Posterior vena cava (tissue), 2 donors: ENCODE measurements around the gene ROCK2. TPM values are rescaled to one million over a fixed set of nuclear protein-coding genes. Genes with fewer than 3 reads are reported as not detected.

ENCODE experiments used
- DNase-seq: peaks from one replicate; pipeline ENCODE4 v3.0.0-alpha.2; 2020; ENCODE audit warnings: low spot score
- intact Hi-C, 2 donors: fragments of 100-400 bp; cut with DNase I; formaldehyde crosslinking; loops; one replicate each; pipeline versions ENCODE4 v1.14.1 to v1.14.2; 2022 to 2023
- total RNA-seq, 2 donors: library from RNA; stranded (reverse); fragmentation: NEBNext Ultra II Directional; extraction: Animal tissue kit (Norgen Biotek cat#: 25700); gene quantifications; one replicate each; pipeline ENCODE4 v1.2.1, GENCODE V29; 2021
- donor health status: DM: yes; HTN: yes; CAD: no.
- donor health status: DM: yes; HTN: yes; CAD: no.

Gene ROCK2
- total RNA-seq, 2 donors from 2014 or later: 109 to 186 TPM

DNA sequence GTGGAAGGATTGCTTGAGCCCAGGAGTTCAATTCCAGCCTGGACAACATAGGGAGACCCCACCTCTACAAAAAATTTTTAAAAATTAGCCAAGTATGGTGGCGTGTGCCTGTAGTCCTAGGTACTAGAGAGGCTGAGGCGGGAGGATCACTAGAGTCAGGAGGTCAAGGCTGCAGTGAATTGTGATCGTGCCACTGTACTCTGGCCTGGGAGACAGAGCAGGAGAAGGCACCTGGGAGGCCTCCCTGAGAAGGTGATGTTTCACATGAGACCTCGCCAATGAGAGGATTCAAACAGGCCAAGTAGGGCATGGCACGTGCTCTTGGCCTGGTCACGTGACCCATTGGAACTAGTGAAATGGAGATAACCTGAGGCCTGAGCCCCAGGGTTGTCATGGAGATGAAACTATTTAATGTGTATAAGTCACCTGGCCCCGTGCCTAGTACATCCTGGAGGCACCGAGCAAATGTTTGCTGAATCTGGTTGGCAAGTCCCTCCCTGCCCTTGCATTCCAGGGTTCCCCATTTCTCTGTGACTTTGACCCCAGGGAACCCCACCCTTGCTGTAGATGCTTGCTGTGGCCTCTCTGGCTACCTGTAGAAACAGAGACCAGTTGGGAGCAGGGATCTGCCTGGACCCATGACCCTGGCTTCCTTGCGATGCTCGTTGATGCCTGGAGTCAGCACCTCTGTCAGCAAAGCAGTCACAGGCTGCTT is 26.1 kb upstream of the ROCK2 start:
- intact Hi-C loops: no loop called here

DNA sequence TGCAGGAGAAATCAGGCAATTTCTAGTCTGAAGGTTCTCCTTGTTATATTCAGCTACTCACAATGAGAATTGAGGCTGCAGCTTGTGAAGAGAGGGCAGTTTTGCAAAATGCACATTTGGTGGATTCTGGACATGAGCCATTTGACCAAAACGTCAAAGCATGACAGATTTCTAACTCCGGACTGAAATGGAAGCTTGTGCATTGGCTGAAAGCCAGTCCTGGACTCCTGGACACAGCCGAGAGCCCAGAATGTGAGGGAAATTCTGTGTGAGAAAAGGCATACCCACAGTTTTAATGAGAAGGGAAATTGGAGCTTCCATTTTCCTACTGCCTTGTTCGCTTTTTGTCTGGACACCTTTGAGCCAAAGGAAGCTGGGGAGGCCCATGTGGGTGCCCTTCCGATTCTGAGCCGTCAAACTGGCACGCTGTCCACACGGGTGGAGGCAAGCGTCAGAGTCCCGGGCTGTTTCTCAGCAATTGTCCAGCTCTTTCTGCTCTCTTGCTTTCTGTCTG is 23.7 kb upstream of the ROCK2 start:
- intact Hi-C loops: no loop called here
- DNase-seq: no peak

More for the DNA sequence above, 26.1 kb upstream of the ROCK2 start:
- DNase-seq: no peak

GRCh38 chr2:11367170-11367730 is 22.8 kb upstream of the ROCK2 start:
- intact Hi-C loops: no loop called here
- DNase-seq: no peak

DNA sequence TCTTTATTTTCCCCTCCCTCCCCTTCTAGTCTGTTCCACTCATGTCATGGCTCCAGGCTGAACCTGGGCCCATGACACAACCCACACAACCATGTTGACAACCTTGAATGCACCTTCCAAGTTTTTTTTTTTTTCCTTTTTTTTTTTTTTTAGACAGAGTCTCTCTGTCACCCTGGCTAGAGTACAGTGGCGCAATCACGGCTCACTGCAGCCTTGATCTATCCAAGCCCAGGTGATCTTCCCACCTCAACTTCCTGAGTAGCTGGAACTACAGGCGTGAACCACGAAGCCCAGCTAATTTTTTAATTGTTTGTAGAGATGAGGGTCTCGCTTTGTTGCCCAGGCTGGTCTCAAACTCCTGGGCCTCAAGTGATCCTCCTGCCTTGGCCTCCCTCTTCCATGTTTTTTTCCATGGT is 21.9 kb upstream of the ROCK2 start:
- intact Hi-C loops: no loop called here
- no peak for DNase-seq

GRCh38 chr2:11365096-11365879 is 20.9 kb upstream of the ROCK2 start:
- DNase-seq: no peak
- intact Hi-C loops: loop anchor here in 1 of 2 donors (2.0 kb wide), 1 partner anchor 16 kb away; no protein-coding TSS in a partner anchor

DNA sequence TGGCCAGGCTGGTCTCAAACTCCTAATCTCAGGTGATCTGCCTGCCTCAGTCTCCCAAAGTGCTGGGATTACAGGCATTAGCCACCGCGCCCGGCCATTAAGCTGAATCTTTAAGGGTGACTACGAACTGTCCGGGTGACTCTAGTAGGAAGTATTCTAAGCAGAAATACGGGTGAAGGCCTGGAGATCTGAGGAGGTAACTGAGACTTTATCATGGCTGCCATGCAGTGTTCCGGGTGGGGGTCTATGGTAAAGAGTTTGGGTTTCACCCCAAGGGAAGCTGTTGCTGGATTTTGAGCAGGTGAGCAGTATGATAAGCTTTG is 20.1 kb upstream of the ROCK2 start:
- DNase-seq: no peak
- intact Hi-C loops: loop anchor here in 1 of 2 donors (2.0 kb wide), 1 partner anchor 16 kb away; no protein-coding TSS in a partner anchor

DNA sequence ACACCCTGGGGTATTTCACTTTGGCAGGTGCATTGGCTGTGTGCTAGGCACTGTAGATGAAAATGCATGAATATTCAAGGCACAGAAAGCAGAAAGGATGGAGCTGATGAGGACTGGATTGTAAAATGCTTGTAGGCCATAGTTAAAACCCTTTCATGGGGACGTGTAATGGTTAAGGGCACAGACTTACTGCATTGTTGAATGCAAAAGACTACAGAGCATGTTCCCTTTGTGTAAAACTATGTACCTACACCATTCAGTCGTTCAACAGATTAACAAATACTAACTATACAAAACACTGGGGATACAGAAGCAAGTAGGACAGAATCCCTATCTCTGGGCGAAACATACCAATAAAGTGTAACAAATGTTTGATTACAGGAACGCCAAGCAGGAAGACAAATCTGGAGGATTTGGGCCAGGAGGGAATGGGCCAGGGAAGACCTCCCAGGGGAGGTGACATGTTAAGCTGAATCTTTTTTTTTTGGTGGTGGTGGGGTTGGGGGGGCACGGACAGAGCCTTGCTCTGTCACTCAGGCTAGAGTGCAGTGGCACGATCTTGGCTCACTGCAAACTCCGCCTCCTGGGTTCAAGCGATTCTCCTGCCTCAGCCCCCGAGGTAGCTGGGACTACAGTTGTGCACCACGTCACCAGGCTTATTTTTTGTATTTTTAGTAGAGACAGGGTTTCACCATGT is 19.6 kb upstream of the ROCK2 start:
- intact Hi-C loops: loop anchor here in 1 of 2 donors (2.0 kb wide), 1 partner anchor 15 kb away; no protein-coding TSS in a partner anchor
- DNase-seq: no peak

DNA sequence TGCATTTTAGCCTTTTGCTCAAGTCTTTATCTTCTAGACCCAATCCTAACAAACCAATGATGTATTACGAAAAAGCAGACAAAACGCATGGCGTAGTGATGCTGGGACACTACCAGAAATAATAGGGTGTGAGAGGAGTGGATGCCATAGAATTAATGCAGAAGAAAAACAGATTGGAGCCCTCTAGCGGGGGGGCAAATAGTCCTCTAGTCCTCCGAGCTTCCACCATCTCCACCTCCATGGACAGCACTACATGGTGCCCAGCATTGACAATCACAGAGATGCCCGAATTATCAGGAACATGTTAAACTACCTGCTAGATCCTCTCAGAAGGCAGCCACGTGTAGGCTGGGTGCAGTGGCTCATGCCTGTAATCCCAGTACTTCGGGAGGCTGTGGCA is 15.4 kb upstream of the ROCK2 start:
- DNase-seq: no peak

GRCh38 chr2:11357428-11357972 is 13.1 kb upstream of the ROCK2 start:
- no peak for DNase-seq
- intact Hi-C loops: no loop called here

More for the DNA sequence above, 15.4 kb upstream of the ROCK2 start:
- intact Hi-C loops: no loop called here

DNA sequence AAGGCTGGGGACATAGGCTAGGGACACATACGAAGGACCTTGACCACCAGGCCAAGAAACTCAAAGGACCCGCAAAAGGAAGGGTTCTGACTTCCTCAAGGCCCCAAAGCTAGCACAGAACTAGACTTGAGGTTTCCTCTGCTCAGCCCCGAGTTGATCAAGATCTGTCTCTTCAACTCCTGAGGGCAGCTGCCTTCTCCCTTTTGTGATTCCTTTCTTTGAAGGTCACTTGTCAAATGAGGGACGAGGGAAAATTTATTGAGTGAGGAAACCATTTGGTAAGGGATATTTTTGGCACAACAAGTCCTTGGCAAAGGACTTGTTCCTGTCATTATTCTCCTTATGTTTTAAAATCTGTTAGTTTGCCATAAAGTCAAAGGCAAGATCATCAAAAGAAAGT is 12.3 kb upstream of the ROCK2 start:
- intact Hi-C loops: no loop called here
- no peak for DNase-seq

- no peak for DNase-seq
- intact Hi-C loops: no loop called here
Measured at GRCh38 chr2:11355194-11356053, 11.0 kb upstream of the ROCK2 start.

- no peak for DNase-seq
- intact Hi-C loops: no loop called here
Measured at GRCh38 chr2:11354363-11355154, 10.1 kb upstream of the ROCK2 start.

- DNase-seq: no peak
- intact Hi-C loops: no loop called here
Measured at GRCh38 chr2:11352781-11353537, 8.5 kb upstream of the ROCK2 start.

DNA sequence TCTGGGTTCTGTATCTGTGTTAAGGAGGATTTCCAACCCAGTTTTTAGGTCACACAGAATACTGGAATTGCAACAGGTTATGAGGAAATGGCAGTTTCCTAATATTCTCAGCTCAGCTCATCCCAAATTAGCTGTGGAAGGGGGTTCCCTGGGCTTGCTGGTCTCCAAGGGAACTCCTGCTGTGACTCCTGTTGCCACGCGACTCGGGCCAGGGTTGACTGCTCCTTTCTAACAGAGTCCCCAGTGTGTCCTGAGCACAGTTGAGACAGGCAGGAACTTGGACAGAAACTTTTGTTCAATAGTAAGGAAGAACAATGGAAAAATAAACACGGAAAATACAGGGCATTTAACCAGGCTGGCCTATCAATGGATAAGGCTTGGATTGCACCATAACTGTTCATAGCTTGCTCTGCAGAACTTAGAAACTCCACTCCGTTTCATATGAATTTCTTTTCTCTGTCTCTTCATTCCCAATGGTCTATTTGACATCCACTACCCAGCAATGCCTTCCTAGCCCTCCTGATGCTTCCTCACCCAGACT is 3.8 kb upstream of the ROCK2 start:
- intact Hi-C loops: loop anchor here (2.0 to 10.0 kb wide), 3 partner anchors 17 to 113 kb away; no protein-coding TSS in a partner anchor
- DNase-seq: no peak

- intact Hi-C loops: loop anchor here (10.0 kb wide), 2 partner anchors 67 to 113 kb away; no protein-coding TSS in a partner anchor
- DNase-seq: no peak
Measured at GRCh38 chr2:11347403-11347959, 3.0 kb upstream of the ROCK2 start.

GRCh38 chr2:11346023-11346482 is 1.6 kb upstream of the ROCK2 start:
- no peak for DNase-seq

More at GRCh38 chr2:11346023-11346482, 1.6 kb upstream of the ROCK2 start:
- intact Hi-C loops: loop anchor here (10.0 kb wide), 2 partner anchors 69 to 111 kb away; no protein-coding TSS in a partner anchor
